T-cell (primary cell): Measurements from ENCODE around the gene CDK11A. TPM values are rescaled to one million over a fixed set of nuclear protein-coding genes. Genes with fewer than 3 reads are reported as not detected.
"Not testable (repeated sequence)": the region's sequence is repeated elsewhere in the genome, so short reads cannot be mapped to it uniquely, and the experiment has no call there.

ENCODE experiments used
- ATAC-seq, 4 experiments: fragments of 200-7000 bp in 3 of 4; fragments of 150-1000 bp in 1 of 4; cut with Tn5 transposase; replicated peaks in 1 of 4; 1 replicate in 3 of 4; 2 replicates in 1 of 4; pipeline ENCODE4 v1.10.0; 2021; ENCODE audit warnings: moderate library complexity in 3 of 4, mild to moderate bottlenecking in 2 of 4, moderate number of reproducible peaks in 1 of 4
- CTCF ChIA-PET, 2 donors: fragments of 300-600 bp; sonication (Branson Sonifier 250); formaldehyde crosslinking; loops; one replicate each; lab custom pipeline; 2022; ENCODE audit warnings: antibody characterized with exemption in 2 of 2; lab: Charles Lee
- POLR2A ChIA-PET, 2 donors: fragments of 300-600 bp; sonication (Branson Sonifier 250); formaldehyde crosslinking; loops; one replicate each; lab custom pipeline; 2022; ENCODE audit warnings: antibody characterized with exemption in 2 of 2; lab: Charles Lee
- DNase-seq, 35 experiments: peaks; one replicate each; pipeline versions ENCODE4 v3.0.0 to v3.0.0-alpha.2; 2013 to 2023
- H3K27ac ChIP-seq: one replicate; pipeline ENCODE4 v1.5.1; 2013; ENCODE audit warnings: low read length
- H3K27me3 ChIP-seq, 2 experiments: replicated peaks in 1 of 2; 1 replicate in 1 of 2; 2 replicates in 1 of 2; pipeline versions ENCODE4 v1.6.1 to v1.7.0; 2013; ENCODE audit warnings: low read length in 1 of 2, mixed read lengths in 1 of 2; ENCODE audit not compliant: control insufficient read depth in 2 of 2, insufficient read depth in 2 of 2; ENCODE audit errors: extremely low read depth in 1 of 2
- H3K36me3 ChIP-seq, 2 donors: 1 replicate in 1 of 2; 2 replicates in 1 of 2; pipeline versions ENCODE4 v1.6.1 to v1.7.0; 2013; ENCODE audit warnings: low read length in 1 of 2; ENCODE audit not compliant: control insufficient read depth in 2 of 2, insufficient read depth in 1 of 2; ENCODE audit errors: extremely low read depth in 1 of 2
- H3K4me1 ChIP-seq, 2 experiments: 1 replicate in 1 of 2; 2 replicates in 1 of 2; pipeline versions ENCODE4 v1.6.1 to v1.7.0; 2013; ENCODE audit warnings: low read length in 2 of 2, mixed read lengths in 1 of 2; ENCODE audit not compliant: insufficient read depth in 2 of 2, control insufficient read depth in 1 of 2; ENCODE audit errors: extremely low read depth in 1 of 2
- H3K4me3 ChIP-seq, 2 donors: 1 replicate in 1 of 2; 2 replicates in 1 of 2; pipeline versions ENCODE4 v1.5.1 to v1.7.0; 2013; ENCODE audit warnings: mild to moderate bottlenecking in 2 of 2, low read length in 1 of 2, moderate library complexity in 1 of 2; ENCODE audit not compliant: control insufficient read depth in 1 of 2; ENCODE audit errors: extremely low read depth in 1 of 2
- H3K9me3 ChIP-seq: 2 replicates; pipeline ENCODE4 v1.7.0; 2013
- H3K27ac Mint-ChIP-seq, 2 donors: one replicate each; pipeline ENCODE4 v1.8.0; 2020 to 2021; ENCODE audit warnings: mild to moderate bottlenecking in 2 of 2, mixed read lengths in 2 of 2
- H3K27me3 Mint-ChIP-seq, 2 donors: one replicate each; pipeline ENCODE4 v1.8.0; 2021 to 2022; ENCODE audit warnings: mixed read lengths in 2 of 2
- H3K36me3 Mint-ChIP-seq: one replicate; pipeline ENCODE4 v1.8.0; 2021; ENCODE audit warnings: mixed read lengths
- H3K4me1 Mint-ChIP-seq, 3 donors: one replicate each; pipeline ENCODE4 v1.8.0; 2020 to 2022; ENCODE audit warnings: mixed read lengths in 3 of 3, mild to moderate bottlenecking in 1 of 3
- H3K4me3 Mint-ChIP-seq, 3 donors: one replicate each; pipeline ENCODE4 v1.8.0; 2020 to 2022; ENCODE audit warnings: mild to moderate bottlenecking in 3 of 3, mixed read lengths in 3 of 3, moderate library complexity in 3 of 3
- H3K9me3 Mint-ChIP-seq, 3 donors: one replicate each; pipeline ENCODE4 v1.8.0; 2020 to 2022; ENCODE audit warnings: mixed read lengths in 3 of 3
- WGBS: methylation state at CpG from one replicate; pipeline ENCODE4 v1.1.5; 2013; ENCODE audit warnings: missing lambda C conversion rate; ENCODE audit not compliant: insufficient coverage; 5-methylcytosine and 5-hydroxymethylcytosine counted together
- total RNA-seq, 35 experiments: library from RNA in 6 of 35; stranded (reverse) in 6 of 35; fragments of 120-200 nt in 1 of 35; gene quantifications; one replicate each; pipeline versions ENCODE4 v1.2.1 to v1.2.4 and lab custom pipeline; 2013 to 2026

CDK11A gene
- total RNA-seq, 5 donors from 2014 or later (not counting 1 experiment from before 2014, with no cell fraction given): 109 to 243 (median 182) TPM

GRCh38 chr1:1691443-1691842 is 32.7 kb downstream of the CDK11A start:
- peaks cover 16% of the 10 kb centered on the region for H3K36me3 Mint-ChIP-seq
- H3K4me3 ChIP-seq: peak overlapping the region in 1 of 2 donors; percentile 21

DNA sequence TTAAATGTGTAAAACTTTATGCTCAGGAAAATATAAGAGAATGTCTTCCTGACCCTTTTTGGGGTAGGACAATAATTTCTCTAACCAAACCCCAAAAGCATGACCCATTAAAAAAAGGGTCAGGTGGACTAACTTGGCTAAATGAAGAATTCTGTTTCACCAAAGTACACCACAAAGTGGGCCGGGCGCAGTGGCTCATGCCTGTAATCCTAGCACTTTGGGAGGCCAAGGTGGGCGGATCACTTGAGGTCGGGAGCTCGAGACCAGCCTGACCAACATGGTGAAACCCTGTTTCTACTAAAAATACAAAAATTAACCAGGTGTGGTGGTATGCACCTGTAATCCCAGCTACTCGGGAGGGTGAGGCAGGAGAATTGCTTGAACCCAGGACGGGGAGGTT is 34.6 kb downstream of the CDK11A start:
- Mint-ChIP-seq H3K4me1 (peaks cover 19 to 44% (median 30%) of the 10 kb centered on the region in 3 donors), H3K36me3 (peaks cover 20% of the 10 kb centered on the region), H3K4me3 (peak overlapping the region in 2 of 3 donors; percentile 30 to 31), H3K27ac (peak overlapping the region in 1 of 2 donors; percentile 27)
- ATAC-seq, H3K27me3 ChIP-seq, H3K9me3 Mint-ChIP-seq, H3K36me3 ChIP-seq, H3K4me3 ChIP-seq, H3K27ac ChIP-seq, CTCF ChIA-PET, DNase-seq, H3K27me3 Mint-ChIP-seq, POLR2A ChIA-PET, H3K9me3 ChIP-seq: not testable (repeated sequence)
- 100% methylated on average over 2 of the region's 7 CpGs for WGBS
- peaks cover 0 to 30% of the 10 kb centered on the region in 2 experiments for H3K4me1 ChIP-seq

More at GRCh38 chr1:1691443-1691842, 32.7 kb downstream of the CDK11A start:
- DNase-seq, POLR2A ChIA-PET, H3K9me3 ChIP-seq, H3K27ac ChIP-seq, CTCF ChIA-PET, H3K27me3 Mint-ChIP-seq, H3K27me3 ChIP-seq, H3K9me3 Mint-ChIP-seq, H3K36me3 ChIP-seq, ATAC-seq, H3K27ac Mint-ChIP-seq, H3K4me3 Mint-ChIP-seq: not testable (repeated sequence)
- no CpG with 5 or more reads among the region's 16 CpGs for WGBS
- H3K4me1 Mint-ChIP-seq: peaks cover 11 to 32% (median 23%) of the 10 kb centered on the region in 3 donors
- peaks cover 0 to 23% of the 10 kb centered on the region in 2 experiments for H3K4me1 ChIP-seq

DNA sequence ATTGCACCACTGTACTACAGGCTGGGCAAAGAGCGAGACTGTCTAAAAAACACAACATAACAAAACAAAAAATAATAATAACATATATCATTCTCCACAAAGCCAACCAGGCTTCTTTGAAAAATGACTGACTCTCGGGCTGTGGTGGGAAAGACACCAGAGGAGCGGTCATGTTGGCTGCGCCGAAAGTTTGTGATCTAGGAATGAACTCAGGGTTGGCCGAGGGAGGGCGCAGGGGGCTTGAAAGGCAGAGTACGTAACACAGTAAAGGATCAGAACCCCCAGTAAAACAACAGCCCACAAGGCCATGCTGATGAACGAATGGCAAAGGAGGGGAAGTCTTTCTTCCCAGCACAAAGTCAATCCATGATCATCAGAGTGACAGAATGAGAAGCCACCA is 36.3 kb downstream of the CDK11A start:
- no peaks in the 10 kb centered on the region for H3K9me3 Mint-ChIP-seq
- Histone ChIP-seq H3K36me3 (peaks cover 4 to 11% of the 10 kb centered on the region in 2 donors), H3K4me3 (no peak overlapping the region), H3K27ac (no peak overlapping the region), H3K4me1 (peaks cover 0 to 34% of the 10 kb centered on the region in 2 experiments), H3K9me3 (no peaks in the 10 kb centered on the region), H3K27me3 (no peaks in the 10 kb centered on the region)
- CTCF ChIA-PET: no interaction called here
- POLR2A ChIA-PET: no interaction called here
- peaks cover 25 to 58% (median 38%) of the 10 kb centered on the region in 3 donors for H3K4me1 Mint-ChIP-seq
- peaks cover 29% of the 10 kb centered on the region for H3K36me3 Mint-ChIP-seq
- no peaks in the 10 kb centered on the region for H3K27me3 Mint-ChIP-seq
- ATAC-seq (no peak), DNase-seq (no peak)
- WGBS: no CpG with 5 or more reads among the region's 9 CpGs
- H3K4me3 Mint-ChIP-seq: no peak overlapping the region
- peak overlapping the region in 1 of 2 donors; percentile 61 for H3K27ac Mint-ChIP-seq

- Mint-ChIP-seq H3K4me3 (no peak overlapping the region), H3K27ac (peak overlapping the region in 1 of 2 donors; percentile 49), H3K36me3 (peaks cover 28% of the 10 kb centered on the region), H3K27me3 (no peaks in the 10 kb centered on the region), H3K4me1 (peaks cover 33 to 72% (median 52%) of the 10 kb centered on the region in 3 donors), H3K9me3 (no peaks in the 10 kb centered on the region)
- Histone ChIP-seq H3K27ac (no peak overlapping the region), H3K27me3 (no peaks in the 10 kb centered on the region), H3K9me3 (no peaks in the 10 kb centered on the region), H3K36me3 (peaks cover 4 to 15% of the 10 kb centered on the region in 2 donors), H3K4me1 (peaks cover 0 to 34% of the 10 kb centered on the region in 2 experiments), H3K4me3 (no peak overlapping the region)
- POLR2A ChIA-PET: no interaction called here
- ATAC-seq (no peak), DNase-seq (no peak)
- CTCF ChIA-PET: interaction anchor here in 1 of 2 donors (0.7 kb wide), 1 partner anchor 111 kb away, joined by 5 read pairs; no protein-coding TSS in a partner anchor
- WGBS: 91% methylated on average over 25 of the region's 28 CpGs
Measured at GRCh38 chr1:1684031-1684681, 40.0 kb downstream of the CDK11A start.

DNA sequence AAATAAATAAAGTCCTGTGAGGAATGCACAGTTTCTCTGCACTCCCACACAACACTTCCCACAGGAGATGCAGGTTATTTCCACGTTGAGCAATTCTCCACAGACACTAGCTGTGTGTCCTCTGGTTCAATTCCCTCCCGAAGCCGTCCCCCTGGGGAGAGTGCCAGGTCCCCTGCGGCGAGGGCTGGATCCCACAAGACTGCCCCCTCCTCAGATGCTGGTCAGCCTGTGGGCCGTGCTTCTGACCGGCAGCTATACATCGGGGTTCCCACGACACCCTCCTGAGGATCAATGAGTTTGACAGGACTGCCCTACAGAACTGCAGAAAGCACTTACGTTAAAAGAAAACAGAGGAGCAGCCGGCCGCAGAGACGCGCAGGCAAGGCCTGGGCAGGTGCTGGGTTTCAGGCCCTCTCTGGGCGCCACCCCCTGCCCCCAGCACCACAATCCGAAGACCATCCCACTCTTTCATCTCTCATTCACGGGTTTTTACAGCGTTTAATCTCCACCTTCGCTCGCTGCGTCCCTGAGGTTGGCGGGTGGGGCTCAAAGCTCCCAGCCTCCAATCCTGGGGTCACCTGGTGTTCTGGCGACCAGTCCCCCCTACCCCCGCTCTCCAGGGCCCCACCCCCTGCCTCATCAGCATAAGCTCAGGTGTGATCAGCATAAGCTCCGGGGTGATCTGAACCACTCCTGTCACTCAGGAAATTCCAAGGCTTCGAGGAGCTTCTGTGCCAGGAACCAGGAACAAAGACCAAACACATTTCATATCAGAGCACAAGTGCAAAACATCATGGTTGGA is 40.9 kb downstream of the CDK11A start:
- ChIA-PET CTCF (no interaction called here), POLR2A (no interaction called here)
- Mint-ChIP-seq H3K9me3 (no peaks in the 10 kb centered on the region), H3K36me3 (peaks cover 24% of the 10 kb centered on the region), H3K27ac (peak overlapping the region in 1 of 2 donors; percentile 57), H3K27me3 (no peaks in the 10 kb centered on the region), H3K4me3 (no peak overlapping the region), H3K4me1 (peaks cover 42 to 75% (median 55%) of the 10 kb centered on the region in 3 donors)
- no peaks in the 10 kb centered on the region for H3K9me3 ChIP-seq
- no peaks in the 10 kb centered on the region for H3K27me3 ChIP-seq
- H3K4me1 ChIP-seq: peaks cover 4 to 40% of the 10 kb centered on the region in 2 experiments
- WGBS: 92% methylated on average over 20 of the region's 26 CpGs
- ATAC-seq: no peak
- no peak overlapping the region for H3K27ac ChIP-seq
- H3K4me3 ChIP-seq: no peak overlapping the region
- peaks cover 4 to 15% of the 10 kb centered on the region in 2 donors for H3K36me3 ChIP-seq
- no peak for DNase-seq

DNA sequence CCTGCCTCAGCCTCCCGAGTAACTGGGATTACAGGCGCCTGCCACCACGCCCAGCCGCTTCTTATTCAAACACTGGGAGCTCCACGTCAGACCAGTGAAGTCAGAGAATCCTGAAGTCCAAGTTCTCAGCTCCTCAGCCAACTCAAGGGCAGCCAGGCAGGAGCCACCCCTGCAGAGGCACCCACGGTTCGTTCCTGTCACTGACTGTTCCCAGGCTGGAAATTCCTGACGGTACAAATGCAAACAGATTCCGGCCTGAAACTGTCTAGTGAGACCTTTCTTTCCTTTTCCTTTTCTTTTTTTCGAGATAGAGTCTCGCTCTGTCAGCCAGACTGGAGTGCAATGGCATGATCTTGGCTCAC is 43.3 kb downstream of the CDK11A start:
- H3K36me3 Mint-ChIP-seq: peaks cover 22% of the 10 kb centered on the region
- ATAC-seq (no peak), DNase-seq (no peak)
- CTCF ChIA-PET: no interaction called here
- no peak overlapping the region for H3K27ac ChIP-seq
- WGBS: 86% methylated on average over 9 of the region's 11 CpGs
- no peak overlapping the region for H3K4me3 Mint-ChIP-seq
- no peak overlapping the region for H3K4me3 ChIP-seq
- POLR2A ChIA-PET: no interaction called here
- peaks cover 4 to 15% of the 10 kb centered on the region in 2 donors for H3K36me3 ChIP-seq
- no peaks in the 10 kb centered on the region for H3K9me3 Mint-ChIP-seq
- peaks cover 39 to 67% (median 52%) of the 10 kb centered on the region in 3 donors for H3K4me1 Mint-ChIP-seq
- H3K27me3 Mint-ChIP-seq: no peaks in the 10 kb centered on the region
- no peaks in the 10 kb centered on the region for H3K27me3 ChIP-seq
- peak overlapping the region; percentile 39 to 70 for H3K27ac Mint-ChIP-seq
- H3K9me3 ChIP-seq: no peaks in the 10 kb centered on the region
- peaks cover 6 to 43% of the 10 kb centered on the region in 2 experiments for H3K4me1 ChIP-seq
